GM23338 (cell line): ENCODE measurements around the gene LORICRIN. TPM values are rescaled to one million over a fixed set of nuclear protein-coding genes. Genes with fewer than 3 reads are reported as not detected.

Experiments
- ATAC-seq: fragments of 200-7000 bp; cut with Tn5 transposase; 3 replicates; pipeline ENCODE4 v1.9.1; 2020
- DNase-seq: peaks from one replicate; pipeline ENCODE4 v3.0.0-alpha.2; 2015; ENCODE audit warnings: low spot score
- H2AFZ ChIP-seq: fragments of 200-600 bp; sonication (generic); 2 replicates; pipeline ENCODE4 v1.8.0; 2016; ENCODE audit warnings: antibody characterized with exemption, mild to moderate bottlenecking, moderate library complexity
- H3F3A ChIP-seq: fragments of 200-600 bp; sonication (generic); replicated peaks from 2 replicates; pipeline ENCODE4 v1.8.0; 2017; ENCODE audit warnings: antibody characterized with exemption, mixed run types, low read depth
- H3K27ac ChIP-seq: fragments of 200-600 bp; sonication (generic); 2 replicates; pipeline ENCODE4 v1.6.1; 2016; ENCODE audit warnings: low read depth
- H3K27me3 ChIP-seq: fragments of 200-600 bp; sonication (generic); 2 replicates; pipeline ENCODE4 v1.8.0; 2016; ENCODE audit warnings: mild to moderate bottlenecking, mixed run types, moderate library complexity; ENCODE audit not compliant: insufficient read depth
- H3K36me3 ChIP-seq: fragments of 200-600 bp; sonication (generic); 2 replicates; pipeline ENCODE4 v1.8.0; 2016; ENCODE audit warnings: mild to moderate bottlenecking; ENCODE audit not compliant: insufficient read depth
- H3K4me1 ChIP-seq: fragments of 200-600 bp; sonication (generic); 2 replicates; pipeline ENCODE4 v1.8.0; 2016; ENCODE audit warnings: mild to moderate bottlenecking, moderate library complexity; ENCODE audit not compliant: insufficient read depth
- H3K4me2 ChIP-seq: fragments of 200-600 bp; sonication (generic); 2 replicates; pipeline ENCODE4 v1.7.1; 2017; ENCODE audit warnings: mixed run types
- H3K4me3 ChIP-seq: fragments of 200-600 bp; sonication (generic); 2 replicates; pipeline ENCODE4 v1.6.1; 2016; ENCODE audit warnings: mixed run types
- H3K79me2 ChIP-seq: fragments of 200-600 bp; sonication (generic); replicated peaks from 2 replicates; pipeline ENCODE4 v1.8.0; 2017; ENCODE audit warnings: mild to moderate bottlenecking; ENCODE audit not compliant: insufficient read depth
- H3K9me2 ChIP-seq: fragments of 200-600 bp; sonication (generic); 2 replicates; pipeline ENCODE4 v1.8.0; 2017; ENCODE audit not compliant: insufficient read depth
- H4K20me1 ChIP-seq: fragments of 200-600 bp; sonication (generic); replicated peaks from 2 replicates; pipeline ENCODE4 v1.8.0; 2017; ENCODE audit warnings: mild to moderate bottlenecking; ENCODE audit not compliant: insufficient read depth
- H3K27ac Mint-ChIP-seq: 2 replicates; pipeline ENCODE4 v1.8.0; 2020; ENCODE audit warnings: inconsistent platforms, mild to moderate bottlenecking, moderate library complexity, mixed read lengths
- H3K27me3 Mint-ChIP-seq: 3 replicates; pipeline ENCODE4 v1.8.0; 2022; ENCODE audit warnings: low read depth, mild to moderate bottlenecking, moderate library complexity, mixed read lengths, inconsistent platforms; ENCODE audit not compliant: insufficient read depth, poor library complexity
- H3K36me3 Mint-ChIP-seq: 3 replicates; pipeline ENCODE4 v1.8.0; 2021; ENCODE audit warnings: low read depth, mild to moderate bottlenecking, inconsistent platforms, moderate library complexity, mixed read lengths
- H3K4me1 Mint-ChIP-seq: 3 replicates; pipeline ENCODE4 v1.8.0; 2020; ENCODE audit warnings: mild to moderate bottlenecking, inconsistent platforms, mixed read lengths
- H3K4me3 Mint-ChIP-seq: 3 replicates; pipeline ENCODE4 v1.8.0; 2021; ENCODE audit warnings: moderate library complexity, mild to moderate bottlenecking, inconsistent platforms, mixed read lengths
- H3K9me3 Mint-ChIP-seq: 3 replicates; pipeline ENCODE4 v1.8.0; 2020; ENCODE audit warnings: moderate library complexity, mild to moderate bottlenecking, inconsistent platforms, mixed read lengths
- CREB1 ChIP-seq: fragments of 250-450 bp; sonication (Bioruptor Pico); IDR thresholded peaks from 2 replicates; pipeline ENCODE4 v1.5.0; 2020; ENCODE audit warnings: low read depth, mild to moderate bottlenecking, moderate library complexity
- ETS1 ChIP-seq: IDR thresholded peaks from 2 replicates; pipeline ENCODE4 v1.6.1; 2016; ENCODE audit warnings: antibody characterized with exemption
- EZH2 ChIP-seq: fragments of 200-600 bp; sonication (generic); IDR thresholded peaks from one replicate; pipeline ENCODE4 v1.8.0; 2017; ENCODE audit warnings: antibody characterized with exemption, mild to moderate bottlenecking, low read depth; ENCODE audit not compliant: unreplicated experiment
- EZH2phosphoT487 ChIP-seq: fragments of 200-600 bp; sonication (generic); IDR thresholded peaks from one replicate; pipeline ENCODE4 v1.8.1; 2018; ENCODE audit warnings: antibody characterized with exemption; ENCODE audit not compliant: unreplicated experiment
- JUNB ChIP-seq: IDR thresholded peaks from one replicate; pipeline ENCODE4 v1.6.1; 2016; ENCODE audit warnings: antibody characterized with exemption; ENCODE audit not compliant: unreplicated experiment
- REST ChIP-seq: IDR thresholded peaks from one replicate; pipeline ENCODE4 v1.6.1; 2018; ENCODE audit warnings: antibody characterized with exemption; ENCODE audit not compliant: unreplicated experiment
- ZNF462 ChIP-seq: fragments of 250-450 bp; sonication (Bioruptor Pico); IDR thresholded peaks from 2 replicates; pipeline ENCODE4 v1.5.0; 2020; ENCODE audit warnings: mild to moderate bottlenecking, moderate library complexity
- polyA plus RNA-seq: library from polyadenylated mRNA; unstranded; fragments of >200 nt; fragmentation: Nextera tagmentation; extraction: Ambion mirVana; gene quantifications from 2 replicates; pipeline ENCODE4 v1.2.1, GENCODE V29; 2016
- total RNA-seq: library from RNA; depleted of rRNA; stranded (reverse); fragments of >200 nt; shearing (Covaris generic); gene quantifications from 2 replicates; pipeline ENCODE4 v1.2.3, GENCODE V29; 2014

LORICRIN gene
- total and polyA plus RNA-seq, 2 experiments from 2014 or later: 0.23 TPM; not detected in 1

DNA sequence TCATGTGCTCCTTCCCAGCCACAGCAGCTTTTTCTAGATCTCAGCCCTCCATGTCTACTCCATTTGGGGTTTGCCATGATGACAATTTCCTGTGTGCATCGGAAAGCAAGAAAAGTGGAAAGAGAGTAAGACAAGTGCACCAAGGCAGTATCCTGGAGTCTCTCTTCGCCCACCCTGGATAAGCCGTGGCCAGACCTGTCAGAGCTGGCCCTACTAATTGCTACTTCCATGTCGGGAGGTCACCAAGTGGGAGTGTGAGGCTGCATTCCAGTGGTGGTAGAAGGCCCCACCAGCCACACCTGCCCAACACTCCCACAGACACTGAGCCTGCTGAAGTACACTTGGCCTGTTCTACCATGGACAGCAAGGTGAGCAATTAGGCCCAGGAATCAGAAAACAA, 14.0 kb upstream of the LORICRIN start:
- no peak overlapping the region for H3K4me3 Mint-ChIP-seq
- Histone ChIP-seq H3K27me3 (no peaks in the 10 kb centered on the region), H3K9me2 (peaks cover 3% of the 10 kb centered on the region; the same call in 1 of the 2 replicates), H3K79me2 (no peaks in the 10 kb centered on the region), H2AFZ (no peak overlapping the region), H3F3A (no peaks in the 10 kb centered on the region), H4K20me1 (no peaks in the 10 kb centered on the region), H3K36me3 (no peaks in the 10 kb centered on the region), H3K27ac (no peak overlapping the region), H3K4me2 (no peak overlapping the region), H3K4me1 (no peaks in the 10 kb centered on the region), H3K4me3 (no peak overlapping the region)
- ATAC-seq (no peak), DNase-seq (no peak)
- no peaks in the 10 kb centered on the region for H3K4me1 Mint-ChIP-seq
- H3K9me3 Mint-ChIP-seq: 0 out of 3 replicates have a peak, but pooled peaks cover 2% of the 10 kb centered on the region
- no peaks in the 10 kb centered on the region for H3K27me3 Mint-ChIP-seq
- no peak overlapping the region for H3K27ac Mint-ChIP-seq
- H3K36me3 Mint-ChIP-seq: no peaks in the 10 kb centered on the region
- TF ChIP-seq EZH2 (no peak), REST (no peak), CREB1 (CRISPR knock-in tag) (no peak), EZH2phosphoT487 (no peak), JUNB (no peak), ETS1 (no peak), ZNF462 (CRISPR knock-in tag) (no peak)
